Activated CD4-positive, CD25-positive, alpha-beta regulatory T cell treated with anti-CD3 and anti-CD28 coated beads, Interleukin-2, amount 50 U/mL, for 72 hours (primary cell): ENCODE results near the gene LDLRAD3.

ENCODE experiments used
- DNase-seq: peaks from one replicate; pipeline ENCODE4 v3.0.0; 2021

The LDLRAD3 gene

DNA sequence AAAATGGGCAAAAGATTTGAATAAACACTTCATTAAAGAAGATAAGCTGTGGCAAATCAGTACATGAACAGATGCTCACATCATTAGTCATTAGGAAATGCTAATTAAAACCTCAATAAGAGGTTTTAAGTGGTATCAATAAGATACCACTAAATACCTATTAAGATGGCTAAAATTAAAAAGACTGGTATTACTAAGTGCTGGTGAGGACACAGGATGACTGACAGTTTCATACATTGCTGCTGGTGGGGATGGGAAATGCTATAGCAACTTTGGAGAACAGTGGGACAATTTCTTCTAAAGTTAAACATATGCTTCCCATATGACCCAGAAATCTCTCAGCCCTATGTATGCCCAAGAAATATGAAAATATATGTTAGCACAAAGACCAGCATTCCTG is 276.1 kb downstream of the LDLRAD3 start:
- no peak for DNase-seq

DNA sequence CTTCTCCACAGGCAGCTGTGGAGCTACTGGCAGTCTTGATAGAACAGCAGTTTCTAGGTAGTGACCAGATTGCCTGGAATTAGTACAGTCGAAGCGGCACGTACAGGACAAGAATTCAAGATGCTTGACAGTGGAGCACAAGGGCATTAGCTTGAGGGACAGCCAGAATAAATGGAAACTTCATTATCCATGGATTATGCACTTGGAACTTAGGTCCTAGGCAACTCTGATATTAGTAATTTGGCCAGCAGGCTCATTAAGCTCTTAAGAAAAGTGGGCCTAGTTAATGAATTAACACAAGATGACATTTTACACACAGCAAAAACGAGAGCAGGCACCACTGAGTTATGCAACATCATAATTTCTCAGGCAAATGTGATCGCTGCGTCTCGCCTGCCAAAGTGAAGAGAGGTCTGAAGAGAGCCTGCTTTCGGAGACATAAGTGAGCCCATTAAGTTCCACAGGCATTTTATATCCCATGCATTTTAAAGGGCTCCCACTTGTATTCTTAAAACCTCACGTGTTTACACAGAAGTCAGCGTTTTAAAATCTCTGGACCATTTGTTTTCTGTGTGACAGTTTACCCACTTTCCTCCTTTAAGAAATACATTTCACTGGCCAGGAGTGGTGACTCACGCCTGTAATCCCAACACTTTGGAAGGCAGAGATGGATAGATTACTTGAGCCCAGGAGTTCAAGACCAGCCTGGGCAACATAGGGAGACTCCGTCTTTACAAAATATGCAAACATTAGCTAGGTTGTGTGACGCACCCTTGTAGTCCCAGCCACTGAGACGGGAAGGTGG is 279.2 kb downstream of the LDLRAD3 start:
- no peak for DNase-seq

DNA sequence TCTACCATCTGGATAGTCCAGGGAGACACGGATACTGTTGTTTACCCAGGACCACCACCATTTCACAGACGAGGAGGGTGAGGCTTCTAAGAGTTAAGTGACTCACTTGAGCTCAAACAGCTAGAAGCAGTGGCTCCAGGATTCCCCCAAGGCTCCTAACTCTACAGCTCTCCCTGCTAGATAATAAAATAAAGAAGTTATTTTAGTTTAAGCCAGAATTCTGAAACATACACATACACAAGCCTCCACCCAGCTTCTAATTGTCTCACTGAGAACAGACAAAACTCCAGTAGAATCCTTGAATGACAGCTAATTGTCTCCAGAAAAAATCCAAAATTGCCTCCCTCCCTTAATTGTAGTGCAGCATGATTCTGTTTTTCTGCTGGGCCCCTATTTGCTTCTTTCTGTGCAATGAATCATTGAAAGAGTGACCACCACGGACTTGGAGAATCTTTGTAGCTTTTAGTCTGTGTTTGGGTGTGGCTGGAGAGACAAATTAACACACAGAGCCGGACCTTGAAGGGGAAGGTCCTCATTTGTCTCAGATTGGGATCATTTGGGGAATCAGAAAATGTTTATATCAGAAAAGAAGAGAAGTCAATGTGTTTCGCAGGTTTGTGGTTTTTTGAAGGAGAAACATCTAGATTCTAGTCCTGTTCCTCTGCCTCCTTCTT is 280.5 kb downstream of the LDLRAD3 start:
- no peak for DNase-seq

DNA sequence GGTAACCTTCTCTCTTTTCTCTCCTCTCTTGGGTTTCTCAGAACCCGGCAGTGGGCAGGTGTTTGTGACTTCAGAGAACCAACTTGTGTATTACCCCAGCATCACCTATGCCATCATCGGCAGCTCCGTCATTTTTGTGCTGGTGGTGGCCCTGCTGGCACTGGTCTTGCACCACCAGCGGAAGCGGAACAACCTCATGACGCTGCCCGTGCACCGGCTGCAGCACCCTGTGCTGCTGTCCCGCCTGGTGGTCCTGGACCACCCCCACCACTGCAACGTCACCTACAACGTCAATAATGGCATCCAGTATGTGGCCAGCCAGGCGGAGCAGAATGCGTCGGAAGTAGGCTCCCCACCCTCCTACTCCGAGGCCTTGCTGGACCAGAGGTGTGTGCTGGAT is 283.2 kb downstream of the LDLRAD3 start:
- no peak for DNase-seq

DNA sequence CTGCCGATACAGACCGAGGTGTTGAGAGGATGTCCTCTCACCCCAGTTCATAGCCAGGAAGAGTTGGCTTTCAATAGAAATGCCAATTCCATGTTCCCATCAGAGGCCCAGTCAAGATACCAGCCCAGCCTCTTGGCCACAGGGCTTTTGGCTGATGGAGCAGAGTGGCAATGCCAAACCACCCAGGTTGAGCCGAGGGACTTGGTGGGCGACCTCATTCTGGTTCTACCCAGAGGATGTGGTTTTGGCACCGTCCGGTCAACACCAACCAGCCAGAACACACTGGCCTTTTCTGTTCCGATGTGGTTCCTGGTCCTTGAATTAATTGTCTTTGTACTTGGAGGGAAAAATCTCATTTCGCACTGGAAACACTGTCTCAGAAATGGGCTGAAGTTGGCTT is 284.8 kb downstream of the LDLRAD3 start:
- DNase-seq, result no peak

DNA sequence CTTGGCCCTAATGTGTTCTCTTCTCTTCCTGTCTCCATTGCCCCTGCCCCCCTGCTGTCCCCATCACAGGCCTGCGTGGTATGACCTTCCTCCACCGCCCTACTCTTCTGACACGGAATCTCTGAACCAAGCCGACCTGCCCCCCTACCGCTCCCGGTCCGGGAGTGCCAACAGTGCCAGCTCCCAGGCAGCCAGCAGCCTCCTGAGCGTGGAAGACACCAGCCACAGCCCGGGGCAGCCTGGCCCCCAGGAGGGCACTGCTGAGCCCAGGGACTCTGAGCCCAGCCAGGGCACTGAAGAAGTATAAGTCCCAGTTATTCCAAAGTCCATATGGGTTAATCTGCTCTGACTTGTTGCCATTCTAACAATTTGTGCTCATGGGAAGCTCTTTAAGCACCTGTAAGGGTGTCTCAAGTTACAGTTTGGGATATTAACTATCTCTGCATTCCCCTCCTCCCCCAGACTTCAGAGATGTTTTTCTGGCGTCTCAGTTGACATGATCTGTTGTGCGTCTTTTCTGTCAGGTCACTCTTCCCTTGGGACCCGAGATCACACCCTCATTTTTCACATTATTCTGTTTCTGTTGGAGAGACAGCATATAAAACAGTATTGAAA is 285.3 kb downstream of the LDLRAD3 start:
- no peak for DNase-seq

DNA sequence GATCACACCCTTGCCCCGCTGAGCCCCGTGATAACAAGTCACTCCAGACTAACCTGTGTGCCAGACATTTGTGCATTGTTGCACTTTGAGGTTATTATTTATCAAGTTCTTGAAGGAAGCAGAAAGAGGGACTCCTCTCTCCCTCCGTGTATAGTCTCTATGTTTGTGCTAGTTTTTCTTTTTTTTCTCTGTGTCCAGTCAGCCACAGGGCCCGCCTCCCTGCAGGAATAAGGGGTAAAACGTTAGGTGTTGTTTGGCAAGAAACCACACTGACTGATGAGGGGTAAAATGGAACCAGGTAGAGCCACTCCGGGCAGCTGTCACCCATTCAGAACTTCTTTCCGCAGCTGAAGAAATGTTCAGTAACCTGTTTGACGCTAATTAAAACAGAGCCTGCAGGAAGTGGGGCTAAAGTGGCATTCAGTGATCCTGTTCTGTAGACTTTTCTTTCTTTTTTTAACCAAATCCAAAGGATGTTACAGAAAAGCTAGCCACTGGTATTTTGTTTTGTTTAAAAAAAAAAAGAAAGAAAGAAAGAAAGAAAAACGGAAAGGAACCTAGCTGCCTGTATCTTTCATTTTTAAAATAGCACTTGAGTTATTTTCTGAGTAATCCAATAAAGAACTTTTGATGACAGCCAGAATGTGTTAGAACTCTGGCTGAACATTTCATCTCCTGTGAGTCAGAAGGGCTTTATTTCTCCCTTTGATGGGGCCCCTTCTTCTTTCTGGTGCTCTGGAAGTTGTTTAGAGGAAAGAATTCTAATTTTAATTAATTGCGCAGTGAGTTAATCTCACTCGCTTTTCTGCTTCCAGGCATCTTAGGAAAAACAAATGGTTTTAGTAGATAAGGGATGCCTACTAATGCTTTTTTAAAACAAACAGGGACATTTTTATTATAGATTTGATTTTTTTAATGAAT is 287.2 kb downstream of the LDLRAD3 start:
- DNase-seq, result no peak

DNA sequence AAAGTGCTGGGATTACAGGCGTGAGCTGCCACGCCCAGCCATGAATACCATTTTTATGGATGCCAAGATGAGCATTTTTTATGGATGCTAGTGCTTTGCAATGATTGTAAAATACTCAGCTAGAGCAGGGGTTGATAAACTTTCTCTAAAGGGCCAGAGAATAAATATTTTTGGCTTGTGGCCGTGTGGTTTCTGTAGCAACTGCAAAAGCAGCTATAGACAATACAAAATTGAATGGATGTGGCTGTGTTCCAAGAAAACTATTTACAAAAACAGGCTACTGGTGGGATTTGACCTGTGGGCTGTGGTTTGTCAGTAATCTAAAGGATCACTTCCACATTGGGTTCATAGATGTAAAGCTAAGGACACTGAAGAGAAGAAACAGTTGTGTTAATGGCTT is 289.3 kb downstream of the LDLRAD3 start:
- DNase-seq, result no peak

DNA sequence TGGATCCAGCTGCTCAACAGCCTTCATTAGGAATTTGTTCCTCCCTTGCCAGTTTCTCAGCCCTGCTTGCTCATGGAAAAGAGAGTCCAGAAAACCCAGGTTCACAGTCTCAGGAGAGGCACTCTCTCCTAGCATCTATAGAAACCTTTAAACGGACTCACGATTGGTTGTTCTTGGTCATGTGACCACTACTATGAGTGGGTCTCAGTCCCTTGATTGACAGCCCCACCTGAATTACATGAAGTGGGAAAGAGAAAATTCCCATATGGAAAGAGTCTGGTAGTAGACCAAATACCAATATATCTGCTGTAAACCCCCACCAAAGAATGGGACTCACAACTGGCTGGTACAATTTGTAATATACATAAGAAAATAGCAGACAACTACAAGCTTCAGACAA is 291.0 kb downstream of the LDLRAD3 start:
- DNase-seq, result no peak

DNA sequence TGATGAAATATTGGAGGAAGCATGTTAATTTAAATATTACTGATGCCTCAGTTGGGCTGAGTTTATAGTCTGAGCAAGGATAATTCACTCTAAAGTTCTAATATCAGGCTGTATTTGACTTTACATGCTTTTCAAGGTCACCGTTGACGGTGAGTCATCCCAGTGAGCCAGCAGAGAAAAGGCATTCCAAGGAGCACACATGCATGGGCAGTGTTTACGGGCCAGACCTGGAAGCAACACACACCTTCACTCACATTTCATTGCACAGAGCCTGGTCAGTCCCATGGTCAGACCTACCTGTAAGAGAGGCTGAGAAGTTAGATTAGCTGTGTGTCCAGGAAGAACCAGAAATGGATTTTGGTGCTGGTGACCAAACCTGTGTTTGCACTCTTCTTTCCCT is 291.9 kb downstream of the LDLRAD3 start:
- no peak for DNase-seq

DNA sequence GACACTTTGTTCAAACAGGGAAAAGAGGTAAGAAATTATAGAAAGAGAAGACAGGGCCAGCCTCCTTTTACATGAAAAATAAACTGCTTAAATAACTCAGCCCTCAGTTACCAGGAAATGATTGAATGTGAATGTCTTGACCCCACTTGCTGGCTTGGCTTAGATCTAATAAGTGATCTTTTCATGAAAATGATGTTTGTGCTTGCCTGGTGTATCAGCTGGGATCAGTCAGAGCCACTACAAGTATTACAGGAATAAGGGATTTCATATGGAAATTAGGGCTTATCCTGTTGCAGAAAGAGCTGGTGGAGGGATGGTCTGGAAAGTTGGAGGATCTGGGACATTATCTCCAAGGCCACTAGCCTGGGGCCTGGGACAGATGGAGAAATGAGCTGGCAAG is 293.5 kb downstream of the LDLRAD3 start:
- DNase-seq, result no peak

DNA sequence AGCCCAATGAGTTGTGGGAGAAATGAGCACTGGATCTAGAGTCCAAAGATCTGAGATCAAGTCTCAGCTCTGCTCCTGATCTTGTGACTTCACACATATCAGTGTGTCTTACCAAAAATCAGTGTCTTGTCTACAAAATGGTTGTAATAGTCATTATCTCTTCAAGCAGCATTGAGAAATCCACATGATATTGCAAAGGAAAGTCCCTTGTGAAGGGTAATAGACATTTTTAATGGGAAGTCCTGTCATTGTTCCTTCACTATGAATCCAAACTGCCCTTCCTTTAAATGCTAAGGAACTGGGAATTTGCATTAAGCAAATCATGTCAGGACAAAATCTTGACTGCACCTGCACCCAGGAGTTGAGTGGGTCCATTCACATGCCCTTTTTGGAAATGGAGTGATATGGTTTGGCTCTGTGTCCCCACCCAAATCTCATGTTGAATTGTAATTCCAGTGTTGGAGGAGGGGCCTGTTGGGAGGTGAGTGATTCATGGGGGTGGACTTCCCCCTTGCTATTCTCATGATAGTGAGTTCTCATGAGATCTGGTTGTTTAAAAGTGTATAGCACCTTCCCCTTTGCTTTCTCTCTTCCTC is 294.3 kb downstream of the LDLRAD3 start:
- no peak for DNase-seq

DNA sequence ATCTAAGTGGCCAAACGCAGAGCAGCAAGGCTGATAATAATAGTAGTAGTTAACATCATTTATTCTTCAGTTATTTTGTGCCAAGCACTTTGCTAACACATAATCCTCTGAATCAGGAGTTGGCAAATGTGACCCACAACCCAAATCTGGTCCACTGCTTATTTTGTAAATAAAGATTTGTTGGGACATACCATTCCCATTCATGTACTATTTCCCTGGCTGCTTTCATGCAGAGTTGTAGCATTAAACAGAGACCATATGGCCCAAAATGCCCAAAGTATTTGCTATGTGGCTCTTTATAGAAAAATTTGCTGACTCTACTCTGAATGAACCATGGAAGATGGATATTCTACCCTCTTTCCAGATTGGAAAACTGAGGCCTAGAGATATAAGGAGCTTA is 295.0 kb downstream of the LDLRAD3 start:
- DNase-seq, result no peak

DNA sequence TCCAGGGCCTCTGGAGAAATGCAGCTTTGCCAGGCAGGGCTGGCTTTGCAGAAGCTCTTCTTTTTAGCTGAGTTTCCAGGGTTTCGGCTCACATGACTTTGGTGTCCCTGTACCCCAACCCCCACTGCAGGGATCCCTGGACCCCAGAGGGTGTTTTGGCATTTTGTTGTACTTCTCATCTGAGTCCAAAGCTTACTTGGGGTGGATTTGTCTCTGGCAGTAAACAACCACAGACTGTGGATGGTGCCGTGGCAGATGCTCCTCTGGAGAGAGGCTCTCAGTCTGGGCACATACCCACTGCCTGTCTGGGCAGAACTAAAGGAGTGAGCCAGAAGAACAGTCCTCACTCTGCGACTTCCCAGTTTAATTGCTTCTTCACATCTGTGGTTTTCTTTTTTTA is 295.8 kb downstream of the LDLRAD3 start:
- DNase-seq, result no peak

DNA sequence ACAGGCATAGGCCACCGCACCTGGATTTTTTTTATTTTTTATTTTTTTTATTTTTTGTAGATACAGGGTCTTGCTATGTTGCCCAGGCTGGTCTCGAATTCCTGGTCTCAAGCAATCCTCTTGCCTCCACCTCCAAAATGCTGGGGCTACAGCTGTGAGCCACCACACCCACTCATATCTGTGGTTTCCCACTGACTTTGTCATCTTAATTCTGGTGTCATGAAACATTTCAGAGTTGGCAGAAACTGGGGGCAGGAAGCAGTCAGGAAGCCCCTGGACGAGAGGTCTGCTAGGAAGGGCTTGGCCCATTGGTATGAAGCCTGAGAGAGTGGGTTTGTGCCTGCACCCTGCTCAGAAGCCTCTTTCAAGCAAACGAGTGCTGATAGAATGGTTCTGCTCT is 296.3 kb downstream of the LDLRAD3 start:
- no peak for DNase-seq

DNA sequence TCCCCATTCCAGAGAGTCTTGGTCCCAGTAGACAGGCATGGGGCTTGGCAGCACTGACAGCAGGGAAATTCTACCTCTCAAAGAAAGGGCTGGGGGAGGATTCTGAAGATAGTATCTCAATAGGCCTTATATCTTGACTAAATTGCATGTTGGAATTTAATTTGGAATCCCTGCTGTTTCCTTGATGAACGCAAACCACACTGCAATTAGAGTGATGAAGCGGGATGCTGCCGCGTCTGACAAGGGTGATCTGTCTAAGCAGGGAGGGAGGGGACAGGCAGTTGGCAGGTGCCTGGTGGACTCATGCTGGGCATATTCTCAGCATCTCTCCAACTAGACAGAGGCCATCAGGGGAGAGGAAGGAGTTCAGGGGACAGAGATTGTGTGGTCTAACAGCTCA is 296.9 kb downstream of the LDLRAD3 start:
- no peak for DNase-seq

DNA sequence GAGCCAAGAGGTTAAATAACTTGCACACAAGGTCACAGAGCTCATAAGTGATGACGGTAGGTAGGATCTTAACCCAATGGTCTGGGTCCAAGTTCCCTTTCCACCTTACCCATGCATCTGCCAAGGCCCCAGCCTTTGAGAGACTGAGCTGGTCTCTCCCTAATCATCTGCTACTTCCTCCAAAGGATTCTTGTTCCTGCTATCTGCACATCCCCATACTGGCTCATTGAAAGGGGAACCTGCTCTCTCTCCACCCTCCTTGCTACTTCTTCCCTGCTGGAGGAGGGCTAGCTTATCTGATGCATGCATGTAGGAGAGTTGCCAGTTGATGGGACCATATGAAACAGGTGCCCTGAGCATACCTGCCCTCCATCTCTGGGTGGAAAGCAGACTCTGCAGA is 297.6 kb downstream of the LDLRAD3 start:
- no peak for DNase-seq

DNA sequence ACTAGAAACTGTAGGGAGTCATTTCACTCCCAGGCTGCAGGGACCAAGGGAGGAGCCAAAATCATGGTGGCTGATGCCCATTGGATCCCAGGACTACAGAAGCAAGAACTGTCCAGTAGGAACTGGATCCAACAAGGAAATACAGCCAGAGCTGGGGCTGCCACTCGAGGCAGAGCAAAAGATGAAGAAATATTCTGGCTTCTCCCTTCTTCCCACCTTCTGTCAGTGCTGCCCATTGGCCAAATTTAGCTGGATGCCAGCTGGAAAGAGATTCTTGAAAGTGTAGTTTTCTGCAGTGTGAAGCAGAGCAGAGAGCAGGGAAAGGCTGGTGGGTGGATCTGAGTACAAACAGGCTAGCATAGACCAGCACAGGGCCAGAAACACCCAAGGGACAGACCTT is 299.8 kb downstream of the LDLRAD3 start:
- DNase-seq, result no peak

DNA sequence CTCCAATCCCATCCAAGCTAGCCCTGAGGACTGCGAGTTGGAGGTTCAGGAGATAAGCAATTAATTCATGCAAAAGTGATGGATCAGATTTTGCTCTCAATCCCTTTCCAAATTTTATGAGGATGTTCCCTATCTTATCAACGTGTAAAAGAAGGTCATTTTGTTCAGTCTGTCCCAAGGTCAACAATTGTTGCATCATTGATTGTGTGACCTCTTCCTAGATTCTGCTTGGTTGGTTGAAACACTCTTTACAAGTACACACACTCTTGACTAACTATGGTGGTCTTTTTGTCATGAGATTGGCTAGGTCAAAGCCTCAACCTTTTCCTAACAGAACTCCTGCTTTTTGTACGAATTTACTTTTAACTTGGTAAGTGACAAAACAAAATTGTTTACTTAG is 303.6 kb downstream of the LDLRAD3 start:
- no peak for DNase-seq

DNA sequence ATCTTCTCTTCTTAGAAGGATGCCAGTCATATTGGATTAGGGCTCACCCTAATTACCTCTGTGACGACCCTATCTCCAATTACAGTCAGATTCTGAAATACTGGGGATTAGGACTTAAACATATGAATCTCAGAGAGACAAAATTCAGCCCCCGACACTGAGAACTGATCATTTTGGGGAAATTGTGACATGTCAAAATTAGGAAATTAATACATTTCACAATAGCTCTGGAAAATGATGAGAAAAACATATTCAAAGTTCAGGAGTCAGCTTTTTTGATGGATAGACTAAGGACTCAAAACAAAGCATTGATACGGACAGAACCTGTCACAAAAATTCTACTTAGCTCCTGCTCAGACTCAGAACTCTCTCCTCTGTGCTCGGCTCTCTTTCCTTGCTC is 304.6 kb downstream of the LDLRAD3 start:
- DNase-seq, result no peak

DNA sequence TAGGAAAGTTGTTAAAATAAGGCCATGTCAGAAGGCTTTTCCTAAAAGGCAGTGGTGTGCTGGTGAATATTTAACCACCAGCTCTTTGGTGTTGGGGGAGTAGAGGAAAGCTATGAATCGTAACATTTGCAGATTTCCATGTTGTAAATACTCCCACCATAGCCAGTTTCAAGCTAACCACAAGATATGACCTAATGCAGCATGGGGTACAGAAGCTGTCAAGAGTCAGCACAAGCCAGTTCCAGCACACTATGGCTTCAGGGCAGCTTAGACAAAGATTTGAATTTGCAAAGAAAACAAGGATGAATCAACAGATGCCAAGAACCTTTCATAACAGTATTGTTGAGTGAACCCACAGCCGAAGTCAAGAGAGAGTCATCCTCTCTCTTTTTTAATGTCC is 305.4 kb downstream of the LDLRAD3 start:
- DNase-seq, result no peak

DNA sequence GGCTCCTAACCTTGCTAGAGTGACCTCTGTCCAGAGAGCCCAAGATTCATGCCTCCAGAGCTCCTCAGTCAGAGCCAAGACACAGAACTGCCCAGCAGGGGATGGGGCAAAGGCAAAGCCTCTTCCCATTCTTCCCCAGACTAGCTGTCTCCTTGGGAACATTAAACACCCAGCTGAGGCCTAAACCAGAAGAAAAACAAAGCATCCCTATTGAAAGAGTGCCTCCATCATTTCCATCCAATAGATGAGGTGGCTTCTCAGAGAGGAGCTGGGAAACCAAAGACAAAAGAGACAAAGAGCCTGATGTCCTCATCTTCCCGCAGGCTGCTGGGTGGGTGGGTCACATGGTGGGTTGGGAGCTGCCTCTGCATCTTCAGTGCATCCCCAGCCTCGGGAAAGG is 308.0 kb downstream of the LDLRAD3 start:
- DNase-seq, result no peak

DNA sequence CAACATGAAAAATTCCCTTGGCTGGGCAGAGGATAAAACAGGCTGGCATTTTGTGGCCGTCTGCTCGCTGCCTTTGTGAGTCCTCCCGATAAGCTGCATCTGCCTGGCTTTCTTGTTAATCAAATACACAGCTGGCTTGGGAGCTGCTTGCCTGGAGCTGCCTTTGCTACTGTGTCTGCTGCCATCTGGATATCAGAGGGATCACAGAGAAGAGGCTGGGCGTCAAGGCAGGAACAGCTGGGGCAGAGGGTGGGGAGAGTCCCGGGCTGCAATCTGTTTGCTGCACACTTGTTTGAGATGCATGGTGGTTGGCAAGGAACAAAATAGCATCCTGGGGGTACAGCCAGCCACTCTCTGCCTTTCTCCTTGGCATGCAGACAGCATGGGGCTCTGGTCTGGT is 309.4 kb downstream of the LDLRAD3 start:
- DNase-seq, result no peak
